ENCODE results near the gene IGFL4. TPM values are rescaled to one million over a fixed set of nuclear protein-coding genes. Genes with fewer than 3 reads are reported as not detected.

The IGFL4 gene
- total RNA-seq, 1 donor from 2014 or later = 2.3 TPM

GRCh38 chr19:46049597-46049996, 8.8 kb upstream of the IGFL4 start:
- Histone ChIP-seq H3K27ac (ENCODE audit: low read depth, low read length) (no peak overlapping the region), H3K9me3 (ENCODE audit: insufficient read depth, low read depth, low read length) (peaks cover 11% of the 10 kb centered on the region), H3K9ac (ENCODE audit: low read length) (no peak overlapping the region), H2AFZ (ENCODE audit: low read depth, low read length) (no peak overlapping the region), H3K4me1 (ENCODE audit: insufficient read depth, low read length) (no peaks in the 10 kb centered on the region), H3K4me3 (ENCODE audit: insufficient read depth, low read depth, low read length) (no peak overlapping the region), H3K4me2 (ENCODE audit: low read length) (no peak overlapping the region), H3K36me3 (ENCODE audit: insufficient read depth, low read length) (no peaks in the 10 kb centered on the region), H3K27me3 (ENCODE audit: insufficient read depth, low read length) (peaks cover 15% of the 10 kb centered on the region), H3K79me2 (ENCODE audit: insufficient read depth, low read length) (no peaks in the 10 kb centered on the region), H4K20me1 (ENCODE audit: insufficient read depth, low read length) (no peaks in the 10 kb centered on the region)
- FAIRE-seq (no peak), DNase-seq (ENCODE audit: low read depth) (no peak)
- Mint-ChIP-seq H3K4me1 (ENCODE audit: low read depth, unreplicated experiment) (no peaks in the 10 kb centered on the region), H3K27ac (ENCODE audit: unreplicated experiment) (no peak overlapping the region), H3K36me3 (ENCODE audit: low read depth, unreplicated experiment) (peaks cover 8% of the 10 kb centered on the region), H3K27me3 (ENCODE audit: low read depth, unreplicated experiment) (peaks cover 34% of the 10 kb centered on the region), H3K4me3 (ENCODE audit: unreplicated experiment) (no peak overlapping the region), H3K9me3 (ENCODE audit: unreplicated experiment) (peaks cover 36% of the 10 kb centered on the region)
- no peak for TF ChIP-seq CTCF (IDR thresholded peaks at IDR 0.05; ENCODE audit: insufficient read depth, low read depth, low read length)
- no peak for TF ChIP-seq EZH2 (IDR thresholded peaks at IDR 0.05; ENCODE audit: insufficient read depth, low read length)

GRCh38 chr19:46043519-46043918, 2.7 kb upstream of the IGFL4 start:
- Histone ChIP-seq H3K4me2 (ENCODE audit: low read length) (no peak overlapping the region), H3K4me1 (ENCODE audit: insufficient read depth, low read length) (no peaks in the 10 kb centered on the region), H3K79me2 (ENCODE audit: insufficient read depth, low read length) (no peaks in the 10 kb centered on the region), H3K36me3 (ENCODE audit: insufficient read depth, low read length) (no peaks in the 10 kb centered on the region), H3K27ac (ENCODE audit: low read depth, low read length) (no peak overlapping the region), H3K27me3 (ENCODE audit: insufficient read depth, low read length) (peaks cover 25% of the 10 kb centered on the region), H3K9ac (ENCODE audit: low read length) (no peak overlapping the region), H4K20me1 (ENCODE audit: insufficient read depth, low read length) (no peaks in the 10 kb centered on the region), H3K4me3 (ENCODE audit: insufficient read depth, low read depth, low read length) (no peak overlapping the region), H3K9me3 (ENCODE audit: insufficient read depth, low read depth, low read length) (peaks cover 37% of the 10 kb centered on the region), H2AFZ (ENCODE audit: low read depth, low read length) (no peak overlapping the region)
- Mint-ChIP-seq H3K36me3 (ENCODE audit: low read depth, unreplicated experiment) (peaks cover 33% of the 10 kb centered on the region), H3K27ac (ENCODE audit: unreplicated experiment) (no peak overlapping the region), H3K4me3 (ENCODE audit: unreplicated experiment) (no peak overlapping the region), H3K4me1 (ENCODE audit: low read depth, unreplicated experiment) (no peaks in the 10 kb centered on the region), H3K9me3 (ENCODE audit: unreplicated experiment) (peaks cover 54% of the 10 kb centered on the region), H3K27me3 (ENCODE audit: low read depth, unreplicated experiment) (peaks cover 28% of the 10 kb centered on the region)
- TF ChIP-seq EZH2 (IDR thresholded peaks at IDR 0.05; ENCODE audit: insufficient read depth, low read length) (no peak), CTCF (IDR thresholded peaks at IDR 0.05; ENCODE audit: insufficient read depth, low read depth, low read length) (no peak)
- no peak for FAIRE-seq
- no peak for DNase-seq (ENCODE audit: low read depth)

GRCh38 chr19:46042252-46042883, 1.6 kb upstream of the IGFL4 start:
- Histone ChIP-seq H3K4me2 (ENCODE audit: low read length) (no peak overlapping the region), H3K9ac (ENCODE audit: low read length) (no peak overlapping the region), H3K4me3 (ENCODE audit: insufficient read depth, low read depth, low read length) (no peak overlapping the region), H3K27ac (ENCODE audit: low read depth, low read length) (no peak overlapping the region), H3K27me3 (ENCODE audit: insufficient read depth, low read length) (peaks cover 23% of the 10 kb centered on the region), H3K36me3 (ENCODE audit: insufficient read depth, low read length) (no peaks in the 10 kb centered on the region), H4K20me1 (ENCODE audit: insufficient read depth, low read length) (no peaks in the 10 kb centered on the region), H3K4me1 (ENCODE audit: insufficient read depth, low read length) (no peaks in the 10 kb centered on the region), H3K9me3 (ENCODE audit: insufficient read depth, low read depth, low read length) (peaks cover 37% of the 10 kb centered on the region), H2AFZ (ENCODE audit: low read depth, low read length) (no peak overlapping the region), H3K79me2 (ENCODE audit: insufficient read depth, low read length) (no peaks in the 10 kb centered on the region)
- Mint-ChIP-seq H3K27me3 (ENCODE audit: low read depth, unreplicated experiment) (peaks cover 28% of the 10 kb centered on the region), H3K27ac (ENCODE audit: unreplicated experiment) (no peak overlapping the region), H3K36me3 (ENCODE audit: low read depth, unreplicated experiment) (peaks cover 33% of the 10 kb centered on the region), H3K9me3 (ENCODE audit: unreplicated experiment) (peaks cover 47% of the 10 kb centered on the region), H3K4me1 (ENCODE audit: low read depth, unreplicated experiment) (no peaks in the 10 kb centered on the region), H3K4me3 (ENCODE audit: unreplicated experiment) (no peak overlapping the region)
- FAIRE-seq = no peak
- no peak for DNase-seq (ENCODE audit: low read depth)
- TF ChIP-seq EZH2 (IDR thresholded peaks at IDR 0.05; ENCODE audit: insufficient read depth, low read length) = no peak
- TF ChIP-seq CTCF (IDR thresholded peaks at IDR 0.05; ENCODE audit: insufficient read depth, low read depth, low read length) = no peak

Data from astrocyte (in vitro differentiated cells and primary cell).